Measurements from ENCODE around the gene ZFYVE9. TPM values are rescaled to one million over a fixed set of nuclear protein-coding genes. Genes with fewer than 3 reads are reported as not detected.
"Not testable (repeated sequence)": the region's sequence is repeated elsewhere in the genome, so short reads cannot be mapped to it uniquely, and the experiment has no call there.

ZFYVE9 gene
- 10 to 100 TPM; 32.5 to 51.3 TPM for total RNA-seq
- polyA plus RNA-seq (ENCODE audit: insufficient read depth, low read depth, low replicate concordance), result 31.5 TPM
- long read RNA-seq, donor 1, partial matches to known transcripts, result 10 of 10 reads
- long read RNA-seq, donor 1, other reads (novel, unspliced or antisense), result 0 of 10 reads
- long read RNA-seq, donor 2, full-length matches to known transcripts, result 2 of 9 reads
- long read RNA-seq, donor 2, partial matches to known transcripts, result 7 of 9 reads
- long read RNA-seq, donor 2, other reads (novel, unspliced or antisense), result 0 of 9 reads

- intact Hi-C loops (cut with DNase I; ENCODE audit: low total_unique reads), result loop anchor here (10.0 kb wide), 1 partner anchor 153 kb away; no protein-coding TSS in a partner anchor
Observed at GRCh38 chr1:52141513-52142219, at the start of gene ZFYVE9. Gene ZFYVE9, plus strand, starts transcription at chr1:52142089. Its CDS starts 91,118 bp downstream, at chr1:52233207.

DNA sequence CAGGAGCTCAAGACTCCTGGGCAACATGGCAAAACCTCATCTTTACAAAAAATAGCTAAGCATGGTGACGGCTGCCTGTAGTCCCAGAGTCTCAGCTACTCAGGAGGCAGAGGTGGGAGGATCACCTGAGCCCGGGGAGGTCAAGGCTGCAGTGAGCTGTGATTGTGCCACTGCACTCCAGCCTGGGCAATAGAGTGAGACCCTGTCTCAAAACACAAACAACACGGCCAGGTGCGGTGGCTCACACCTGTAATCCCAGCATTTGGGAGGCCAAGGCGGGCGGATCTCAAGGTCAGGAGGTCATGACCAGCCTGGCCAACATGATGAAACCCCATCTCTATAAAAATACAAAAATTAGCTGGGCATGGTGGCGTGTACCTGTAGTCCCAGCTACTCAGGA lies 47.6 kb upstream of the ZFYVE9 start:
- WGBS, 2 donors, result 85 to 86% methylated on average over 7 of the region's 7 CpGs
- H3K4me1 ChIP-seq; H3K36me3 ChIP-seq (ENCODE audit: low read depth, missing control alignments); H3K4me3 ChIP-seq; DNase-seq; intact Hi-C loops (cut with DNase I; ENCODE audit: low total_unique reads); H3K27me3 ChIP-seq; H3K27ac ChIP-seq; H3K9me3 ChIP-seq: not testable (repeated sequence)

More at GRCh38 chr1:52141513-52142219, at the start of gene ZFYVE9:
- Histone ChIP-seq H3K4me1 (peaks cover 6% of the 10 kb centered on the region), H3K4me3 (peak within 1 kb of the TSS; percentile 88 to 94), H3K27ac (peak within 1 kb of the TSS; percentile 95 to 98), H3K27me3 (no peaks in the 10 kb centered on the region), H3K9me3 (no peaks in the 10 kb centered on the region), H3K36me3 (ENCODE audit: low read depth, missing control alignments) (no peaks in the 10 kb centered on the region)
- WGBS, 2 donors, result 1% methylated on average over 11 to 21 of the region's 72 CpGs
- TF ChIP-seq, protein P1, sequence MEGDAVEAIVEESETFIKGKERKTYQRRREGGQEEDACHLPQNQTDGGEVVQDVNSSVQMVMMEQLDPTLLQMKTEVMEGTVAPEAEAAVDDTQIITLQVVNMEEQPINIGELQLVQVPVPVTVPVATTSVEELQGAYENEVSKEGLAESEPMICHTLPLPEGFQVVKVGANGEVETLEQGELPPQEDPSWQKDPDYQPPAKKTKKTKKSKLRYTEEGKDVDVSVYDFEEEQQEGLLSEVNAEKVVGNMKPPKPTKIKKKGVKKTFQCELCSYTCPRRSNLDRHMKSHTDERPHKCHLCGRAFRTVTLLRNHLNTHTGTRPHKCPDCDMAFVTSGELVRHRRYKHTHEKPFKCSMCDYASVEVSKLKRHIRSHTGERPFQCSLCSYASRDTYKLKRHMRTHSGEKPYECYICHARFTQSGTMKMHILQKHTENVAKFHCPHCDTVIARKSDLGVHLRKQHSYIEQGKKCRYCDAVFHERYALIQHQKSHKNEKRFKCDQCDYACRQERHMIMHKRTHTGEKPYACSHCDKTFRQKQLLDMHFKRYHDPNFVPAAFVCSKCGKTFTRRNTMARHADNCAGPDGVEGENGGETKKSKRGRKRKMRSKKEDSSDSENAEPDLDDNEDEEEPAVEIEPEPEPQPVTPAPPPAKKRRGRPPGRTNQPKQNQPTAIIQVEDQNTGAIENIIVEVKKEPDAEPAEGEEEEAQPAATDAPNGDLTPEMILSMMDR (IDR thresholded peaks at IDR 0.05), result peak; percentile 57 to 87 (median 80)
- no peak for TF ChIP-seq POLR2A (IDR thresholded peaks at IDR 0.05)
- DNase-seq, result peak; percentile 73

GRCh38 chr1:52096216-52096615 lies 45.7 kb upstream of the ZFYVE9 start:
- Histone ChIP-seq H3K27ac (no peak overlapping the region), H3K36me3 (ENCODE audit: low read depth, missing control alignments) (no peaks in the 10 kb centered on the region), H3K4me3 (no peak overlapping the region), H3K4me1 (no peaks in the 10 kb centered on the region), H3K9me3 (no peaks in the 10 kb centered on the region), H3K27me3 (no peaks in the 10 kb centered on the region)
- WGBS, 2 donors, result 43 to 72% methylated on average over 8 of the region's 8 CpGs
- intact Hi-C loops (cut with DNase I; ENCODE audit: low total_unique reads), result no loop called here
- TF ChIP-seq, protein P1 (IDR thresholded peaks at IDR 0.05), result no peak
- TF ChIP-seq POLR2A (IDR thresholded peaks at IDR 0.05), result no peak
- DNase-seq, result no peak

DNA sequence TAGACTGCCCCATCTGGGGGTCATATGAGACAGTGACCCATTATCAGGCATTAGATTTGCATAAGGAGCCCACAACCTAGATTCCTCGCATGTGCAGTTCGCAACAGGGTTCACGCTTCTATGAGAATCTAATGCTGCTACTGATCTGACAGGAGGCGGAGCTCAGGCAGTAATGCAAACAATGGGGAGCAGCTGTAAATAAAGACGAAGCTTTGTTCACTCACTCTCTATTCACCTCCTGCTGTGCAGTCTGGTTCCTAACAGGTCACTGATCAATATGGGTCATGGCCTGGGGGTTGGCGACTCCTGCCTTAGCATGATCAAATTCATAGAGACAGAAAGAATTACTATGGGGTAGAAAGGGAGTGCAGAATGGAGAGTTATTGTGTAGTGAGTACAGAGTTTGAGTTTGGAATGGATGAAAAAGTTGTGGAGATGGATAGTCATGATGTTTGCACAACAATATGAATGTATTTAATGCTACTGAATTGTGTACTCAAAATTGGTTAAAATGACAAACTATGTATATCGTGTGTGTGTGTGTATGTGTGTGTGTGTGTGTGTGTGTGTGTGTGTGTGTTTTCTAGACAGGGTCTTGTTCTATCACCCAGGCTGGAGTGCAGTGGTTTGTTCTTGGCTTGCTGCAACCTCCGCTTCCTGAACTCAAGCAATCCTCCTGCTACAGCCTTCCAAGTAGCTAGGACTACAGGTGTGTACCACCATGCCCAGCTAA lies 43.6 kb upstream of the ZFYVE9 start:
- Histone ChIP-seq H3K4me3 (no peak overlapping the region), H3K27me3 (no peaks in the 10 kb centered on the region), H3K4me1 (no peaks in the 10 kb centered on the region), H3K27ac (no peak overlapping the region), H3K36me3 (ENCODE audit: low read depth, missing control alignments) (no peaks in the 10 kb centered on the region), H3K9me3 (no peaks in the 10 kb centered on the region)
- no peak for DNase-seq
- TF ChIP-seq, protein P1 (IDR thresholded peaks at IDR 0.05), result no peak
- TF ChIP-seq POLR2A (IDR thresholded peaks at IDR 0.05), result no peak
- WGBS, 2 donors, result 75 to 85% methylated on average over 8 of the region's 8 CpGs
- intact Hi-C loops (cut with DNase I; ENCODE audit: low total_unique reads), result no loop called here

Data from testis (tissue), 5 donors.